ENCODE measurements around the gene HIVEP3. TPM values are rescaled to one million over a fixed set of nuclear protein-coding genes. Genes with fewer than 3 reads are reported as not detected.

HIVEP3 gene
- total RNA-seq, 2 donors from 2014 or later: 4.0 to 5.4 TPM

DNA sequence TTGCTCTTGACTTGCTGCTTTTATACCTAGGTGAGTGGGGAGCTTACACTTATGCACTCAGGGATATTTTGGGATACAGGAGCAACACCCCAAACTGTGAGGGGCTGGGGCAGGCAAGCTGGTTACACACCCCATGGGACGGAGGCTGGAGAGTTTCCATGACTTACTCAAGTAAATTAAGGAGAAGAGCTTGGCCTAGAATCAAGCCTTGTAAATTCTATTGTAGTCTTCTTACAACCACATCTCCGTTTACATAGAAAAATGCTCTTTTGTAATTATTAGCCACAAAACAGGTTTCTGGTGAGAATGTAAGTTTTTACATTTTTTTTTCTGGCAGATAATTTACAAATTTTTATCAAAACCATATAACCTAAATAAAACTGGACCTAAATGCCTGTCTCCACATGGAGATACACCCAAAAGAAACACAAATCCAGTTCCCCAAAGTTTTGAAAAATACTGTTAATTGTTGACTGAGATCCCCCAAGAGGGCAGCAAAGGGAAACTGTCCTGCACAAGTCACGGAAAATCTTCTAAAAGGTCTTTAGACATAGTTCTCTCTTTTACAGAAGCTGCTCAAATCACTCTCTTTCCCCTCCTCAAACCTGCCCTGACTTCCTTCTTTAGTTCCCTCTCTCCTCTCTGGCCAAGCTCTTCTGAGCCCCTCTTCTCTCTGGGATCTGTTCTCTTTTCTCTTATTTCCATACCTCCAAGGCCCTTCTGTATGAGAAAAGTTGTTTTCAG lies 134.0 kb downstream of the HIVEP3 start:
- no peak for ATAC-seq
- intact Hi-C loops (cut with DNase I, micrococcal nuclease): no loop called here
- DNase-seq: no peak

DNA sequence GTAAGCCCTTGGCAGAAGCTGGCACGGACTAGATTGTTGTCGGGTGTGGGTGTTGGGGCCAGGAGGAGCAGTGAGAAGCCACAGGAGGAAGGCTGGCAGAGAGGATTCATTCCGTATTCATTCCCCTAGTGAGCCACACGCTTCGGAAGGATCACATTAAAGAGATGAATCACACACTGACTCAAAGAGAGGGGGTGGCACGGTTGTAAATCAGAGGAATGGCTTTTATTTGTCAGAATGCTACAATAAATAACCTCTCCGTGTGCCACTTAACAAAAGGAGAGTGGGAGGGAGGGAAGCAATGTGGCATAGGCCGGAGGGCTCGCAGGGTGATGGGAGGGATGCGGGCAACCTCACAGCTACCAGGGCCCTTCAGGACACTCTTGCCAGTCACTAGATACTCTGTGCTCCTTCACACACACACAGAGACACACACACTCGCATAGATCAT lies 135.5 kb downstream of the HIVEP3 start:
- DNase-seq (no peak), ATAC-seq (no peak)
- intact Hi-C loops (cut with DNase I, micrococcal nuclease): no loop called here

DNA sequence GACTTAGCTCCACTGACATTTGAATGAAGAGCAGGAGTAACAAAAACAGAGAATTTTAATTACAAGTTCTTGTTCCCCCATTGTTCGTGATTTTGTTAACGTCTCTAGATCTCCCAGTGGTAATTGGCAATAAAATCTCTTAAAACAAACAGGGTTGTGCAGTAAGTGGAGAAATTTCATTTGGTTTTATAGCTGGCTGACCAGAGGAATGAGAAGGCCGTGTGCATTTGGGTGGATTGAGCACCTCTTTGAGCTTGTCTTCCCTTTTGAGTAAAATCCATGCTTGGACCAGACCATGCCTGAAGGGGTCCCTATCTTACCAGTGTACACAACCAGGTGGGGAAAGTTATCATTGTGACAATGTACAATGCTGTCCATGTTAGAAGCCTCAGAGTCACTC lies 137.8 kb downstream of the HIVEP3 start:
- ATAC-seq: no peak
- intact Hi-C loops (cut with DNase I, micrococcal nuclease): no loop called here

DNA sequence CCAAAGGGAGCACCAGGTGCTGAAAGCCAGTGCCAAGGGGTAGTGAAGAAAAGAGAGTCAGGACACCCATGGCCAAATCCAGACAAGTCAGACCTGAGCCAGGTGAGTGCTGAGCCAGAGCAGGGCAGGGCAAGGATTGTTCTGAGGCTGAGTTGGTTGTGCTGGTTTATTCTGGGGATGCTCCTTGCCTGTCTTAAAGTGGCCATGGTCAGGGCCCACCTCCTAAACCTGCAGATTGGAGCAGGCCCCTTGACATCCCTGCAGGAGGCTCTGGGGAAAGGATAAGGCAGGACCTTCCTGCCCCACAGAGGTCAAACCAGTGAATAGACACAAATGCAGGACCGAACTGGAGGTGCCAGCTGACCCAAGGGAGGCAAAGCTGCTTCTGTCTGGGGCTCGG lies 138.4 kb downstream of the HIVEP3 start:
- intact Hi-C loops (cut with DNase I, micrococcal nuclease): no loop called here
- ATAC-seq (no peak), DNase-seq (no peak)

More for the DNA sequence above, 137.8 kb downstream of the HIVEP3 start:
- no peak for DNase-seq

DNA sequence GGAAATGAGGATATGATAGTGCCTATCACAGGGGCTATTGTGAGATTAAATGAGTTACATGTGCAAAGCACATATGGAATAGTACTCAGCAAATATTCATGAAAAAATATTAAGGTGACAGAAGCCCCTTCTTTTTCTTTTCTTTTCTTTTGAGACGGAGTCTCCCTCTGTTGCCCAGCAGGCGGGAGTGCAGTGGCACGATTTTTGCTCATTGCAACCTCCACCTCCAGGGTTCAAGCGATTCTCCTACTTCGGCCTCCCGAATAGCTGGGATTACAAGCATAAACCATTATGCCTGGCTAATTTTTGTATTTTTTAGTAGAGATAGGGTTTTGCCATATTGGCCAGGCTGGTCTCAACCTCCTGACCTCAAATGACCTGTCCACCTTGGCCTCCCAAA lies 139.4 kb downstream of the HIVEP3 start:
- DNase-seq: no peak
- intact Hi-C loops (cut with DNase I, micrococcal nuclease): no loop called here
- no peak for ATAC-seq

DNA sequence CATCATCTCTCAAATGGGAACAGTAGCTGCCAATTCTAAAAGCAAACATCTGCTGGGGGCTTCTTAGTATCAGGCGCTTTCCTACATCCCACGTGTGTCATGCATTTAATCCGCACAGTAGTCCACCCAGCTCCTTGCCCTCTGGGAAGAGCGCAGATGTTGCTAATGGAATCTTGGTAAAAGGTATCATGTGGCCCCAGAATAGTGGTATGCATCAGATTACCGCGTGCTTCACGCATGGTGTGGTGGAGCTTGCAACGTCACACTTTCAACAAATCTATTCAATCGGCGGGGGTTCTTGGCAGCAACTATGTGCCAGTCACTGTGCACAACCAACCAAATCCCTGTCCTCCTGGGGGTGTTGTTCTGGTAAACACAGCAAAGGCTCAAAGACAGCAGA lies 141.0 kb downstream of the HIVEP3 start:
- ATAC-seq (no peak), DNase-seq (no peak)
- intact Hi-C loops (cut with DNase I, micrococcal nuclease): no loop called here

DNA sequence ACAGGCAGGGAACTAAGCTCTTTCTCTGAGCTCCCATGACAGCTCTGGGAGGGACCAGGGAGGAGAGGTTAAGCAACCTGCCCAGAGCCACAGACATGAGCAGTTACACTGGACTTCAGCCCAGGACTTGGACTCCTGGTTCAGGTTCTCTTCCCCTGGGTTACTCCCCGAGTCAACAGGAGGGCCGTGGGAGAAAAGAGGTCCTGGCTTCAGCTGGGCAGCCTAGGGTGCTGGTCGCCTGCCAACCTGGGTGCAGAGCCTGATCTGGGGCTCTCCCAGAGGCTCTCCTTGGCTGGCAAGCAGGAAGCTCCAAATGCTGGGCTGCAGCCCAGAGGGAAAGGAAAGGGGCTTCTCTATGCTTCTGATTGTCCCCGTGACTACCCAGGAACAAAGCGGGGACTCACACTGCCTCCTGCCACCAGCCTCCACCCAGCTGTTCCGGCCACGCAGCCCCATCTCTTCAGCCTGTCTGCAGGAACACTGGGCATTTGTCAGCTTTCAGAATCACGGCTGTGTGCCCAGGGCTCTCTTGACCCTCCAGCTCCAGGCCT lies 141.8 kb downstream of the HIVEP3 start:
- ATAC-seq (peak; percentile 30), DNase-seq (no peak)
- intact Hi-C loops (cut with DNase I, micrococcal nuclease): no loop called here

DNA sequence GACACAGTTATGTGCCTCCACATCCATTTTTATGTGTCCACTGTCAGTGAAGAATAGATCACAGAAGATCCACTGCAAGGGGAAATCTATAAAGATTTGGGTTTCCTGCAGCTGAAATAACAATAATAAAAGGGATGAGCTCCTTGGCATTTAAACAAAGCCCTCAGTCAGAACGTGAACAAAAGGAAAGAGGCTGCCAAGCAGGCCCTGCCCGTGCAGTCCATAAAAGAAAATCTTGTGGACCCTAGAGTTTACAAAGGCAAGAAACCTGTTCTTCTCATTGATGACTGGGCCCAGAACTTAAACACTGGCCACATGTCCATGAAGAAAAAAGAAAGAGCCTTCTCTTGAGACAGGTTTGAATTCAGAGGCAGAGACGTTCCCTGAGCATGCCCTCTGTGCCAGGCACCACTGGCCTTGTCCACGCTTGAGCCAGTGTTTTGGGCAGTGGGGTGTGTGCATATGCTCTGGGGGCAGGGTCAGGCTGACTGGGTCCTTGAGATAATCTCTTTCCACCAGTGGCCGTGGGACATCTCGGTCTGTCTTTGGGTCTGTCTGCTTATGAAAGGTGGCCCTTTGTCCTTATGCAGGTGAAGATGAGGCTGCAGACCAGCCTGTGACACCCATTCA lies 142.7 kb downstream of the HIVEP3 start:
- ATAC-seq (no peak), DNase-seq (no peak)
- intact Hi-C loops (cut with DNase I, micrococcal nuclease): no loop called here

DNA sequence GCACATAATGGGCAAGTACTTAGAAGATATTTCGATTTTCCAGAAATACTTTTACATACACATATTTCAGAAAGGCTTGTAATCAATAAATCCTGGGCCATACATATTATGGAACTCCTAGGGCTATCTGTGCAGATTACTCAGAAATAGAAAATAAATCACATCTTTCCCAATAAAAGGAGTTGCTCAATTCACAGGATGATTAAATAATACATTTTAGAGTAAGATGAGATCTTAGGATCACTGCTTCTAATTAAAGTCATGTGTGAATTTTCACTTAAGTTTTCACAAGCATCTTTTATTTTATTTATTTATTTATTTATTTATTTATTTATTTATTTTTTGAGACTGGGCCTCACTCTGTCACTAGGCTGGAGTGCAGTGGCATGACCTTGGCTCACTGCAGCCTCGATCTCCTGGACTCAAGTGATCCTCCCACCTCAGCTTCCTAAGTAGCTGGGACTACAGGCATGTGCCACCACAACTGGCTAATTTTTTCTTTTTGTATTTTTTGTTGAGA lies 144.2 kb downstream of the HIVEP3 start:
- DNase-seq (no peak), ATAC-seq (no peak)
- intact Hi-C loops (cut with DNase I, micrococcal nuclease): no loop called here

DNA sequence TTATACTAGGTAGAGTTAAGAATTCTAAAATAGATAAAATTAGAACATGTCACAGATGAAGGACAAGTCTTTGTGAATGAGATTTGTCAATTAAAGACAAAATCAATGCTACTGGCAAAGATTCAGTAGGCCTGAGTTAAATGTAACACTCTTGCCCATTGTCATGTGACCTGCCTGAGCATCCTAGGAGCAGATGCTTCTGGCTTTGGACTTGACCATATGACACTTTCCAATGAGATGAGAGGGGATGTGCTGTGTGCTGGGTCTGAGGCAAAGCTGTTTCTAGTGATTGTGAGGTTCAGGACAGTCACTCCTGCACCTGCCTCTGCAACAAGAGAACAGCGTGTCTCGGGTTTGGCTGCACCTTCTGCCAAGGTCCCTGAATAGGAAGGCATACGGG lies 144.9 kb downstream of the HIVEP3 start:
- no peak for DNase-seq
- no peak for ATAC-seq
- intact Hi-C loops (cut with DNase I, micrococcal nuclease): no loop called here

DNA sequence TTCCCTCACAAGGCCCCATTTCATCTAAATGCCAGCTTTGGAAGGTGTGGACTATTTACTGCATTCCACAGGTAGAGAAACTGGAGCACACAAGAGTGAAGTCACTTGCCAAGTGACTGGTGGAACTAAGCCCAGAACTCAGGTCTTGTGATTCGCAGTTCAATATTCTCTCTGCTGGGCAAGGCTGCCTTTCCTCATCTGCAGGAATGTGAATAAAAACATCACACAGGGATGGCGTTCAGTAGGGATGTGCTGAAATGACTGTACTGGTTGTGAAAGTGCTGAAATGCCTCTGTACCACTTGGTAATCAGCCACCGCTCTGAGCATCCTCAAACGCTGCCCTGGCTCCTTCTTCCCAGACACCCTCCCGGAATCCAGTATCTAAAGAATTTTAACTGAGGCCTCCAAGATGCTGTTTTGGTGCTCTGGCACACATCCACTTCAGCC lies 145.6 kb downstream of the HIVEP3 start:
- intact Hi-C loops (cut with DNase I, micrococcal nuclease): no loop called here
- no peak for ATAC-seq
- DNase-seq: no peak

DNA sequence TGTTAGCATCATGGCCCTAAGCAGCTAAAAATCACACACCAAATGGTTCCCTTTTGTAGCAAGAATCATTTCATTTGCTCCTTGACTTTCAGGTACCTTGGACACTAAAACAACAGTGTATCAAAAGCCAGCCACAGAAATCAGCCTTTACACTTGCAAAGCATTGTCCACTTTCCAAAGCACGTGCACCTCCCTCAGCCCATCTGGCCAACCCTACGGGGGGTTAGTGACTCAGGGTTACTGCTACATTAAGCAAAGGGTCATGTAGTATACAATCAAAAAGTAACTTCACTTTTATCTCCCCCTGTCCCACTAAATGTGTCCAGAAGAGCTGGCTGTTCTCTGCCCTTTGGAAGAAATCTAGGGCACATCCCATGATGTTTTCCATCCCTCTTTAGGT lies 149.7 kb downstream of the HIVEP3 start:
- no peak for DNase-seq
- ATAC-seq: no peak
- intact Hi-C loops (cut with DNase I, micrococcal nuclease): no loop called here

DNA sequence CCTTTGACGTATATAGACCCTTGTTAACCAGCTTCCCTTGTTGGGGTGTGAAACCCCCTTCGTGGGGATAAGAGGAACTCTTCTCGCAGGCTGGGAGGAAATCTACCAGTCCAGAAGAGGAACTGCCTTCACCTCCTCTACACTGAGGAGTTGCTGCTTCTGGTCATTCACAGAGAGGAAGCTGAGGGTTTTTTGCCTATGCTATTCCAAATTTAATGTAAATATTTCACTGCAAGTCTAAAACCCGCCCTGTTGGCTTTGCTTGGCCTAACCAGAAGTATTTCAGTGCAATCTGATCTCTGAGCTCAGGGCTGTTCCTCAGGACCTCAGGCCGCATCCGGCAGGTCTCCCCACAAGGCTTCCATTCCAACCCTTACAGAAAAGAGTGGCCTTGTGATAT lies 150.1 kb downstream of the HIVEP3 start:
- ATAC-seq (no peak), DNase-seq (no peak)
- intact Hi-C loops (cut with DNase I, micrococcal nuclease): no loop called here

DNA sequence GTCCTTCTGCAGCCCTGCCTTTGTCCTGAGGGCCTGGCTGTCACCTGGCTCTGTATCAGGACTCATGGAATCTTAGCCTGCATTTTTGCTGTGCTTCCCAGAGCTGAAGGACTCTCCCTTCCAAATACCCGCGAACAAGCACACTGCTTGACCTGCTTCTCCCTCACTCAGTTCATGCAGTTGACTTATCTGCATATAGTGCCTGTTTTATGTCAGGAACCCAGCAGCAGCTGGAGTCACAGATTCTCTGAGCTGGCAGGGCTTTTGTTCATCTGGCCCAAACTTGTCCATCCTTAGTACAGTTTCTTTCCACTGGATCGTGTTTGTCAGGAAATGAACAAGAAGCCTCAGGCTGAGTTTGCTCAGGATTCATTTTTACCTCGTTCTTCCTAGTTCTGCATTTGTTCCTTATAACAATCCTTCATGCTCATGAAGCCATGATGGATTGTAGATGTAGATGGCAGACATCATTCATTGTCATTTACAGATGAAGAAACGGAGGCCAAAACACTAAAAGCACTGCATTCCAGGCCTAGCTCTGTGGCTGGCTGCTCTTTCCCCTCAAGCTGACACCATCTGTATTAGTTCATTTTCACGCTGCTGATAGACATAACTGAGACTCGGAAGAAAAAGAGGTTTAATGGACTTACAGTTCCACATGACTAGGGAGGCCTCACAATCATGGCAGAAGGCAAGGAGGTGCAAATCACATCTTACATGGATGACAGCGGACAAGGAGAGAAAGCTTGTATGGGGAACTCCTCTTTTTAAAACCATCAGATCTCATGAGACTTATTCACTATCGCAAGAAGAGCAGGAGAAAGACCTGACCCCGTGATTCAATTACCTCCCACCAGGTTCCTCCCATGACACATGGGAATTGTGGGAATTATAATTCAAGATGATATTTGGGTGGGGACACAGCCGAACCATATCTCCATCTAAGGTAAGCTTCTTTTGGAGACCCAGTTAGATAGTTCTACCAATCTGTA lies 150.9 kb downstream of the HIVEP3 start:
- DNase-seq: no peak
- intact Hi-C loops (cut with DNase I, micrococcal nuclease): no loop called here
- ATAC-seq: no peak

DNA sequence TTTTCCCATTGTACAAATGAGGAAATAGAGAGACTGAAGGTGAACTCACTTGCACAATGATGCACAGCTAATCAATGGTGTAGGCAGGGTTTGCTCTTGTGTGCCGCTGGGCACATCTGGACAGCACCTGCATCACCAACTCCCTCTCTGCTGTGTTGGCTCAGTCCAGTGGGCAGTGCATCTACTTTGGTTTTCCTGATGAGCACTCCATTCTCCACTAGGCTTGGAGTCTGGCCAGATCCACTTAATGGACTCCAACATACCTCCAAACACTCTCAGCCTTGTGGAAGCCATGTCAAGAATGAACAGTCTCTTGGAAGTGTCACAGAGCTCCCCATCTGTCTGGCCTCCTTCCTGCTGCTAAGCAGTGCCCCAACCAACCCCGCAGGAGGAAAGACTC lies 152.2 kb downstream of the HIVEP3 start:
- intact Hi-C loops (cut with DNase I, micrococcal nuclease): no loop called here
- DNase-seq: no peak
- ATAC-seq: no peak

DNA sequence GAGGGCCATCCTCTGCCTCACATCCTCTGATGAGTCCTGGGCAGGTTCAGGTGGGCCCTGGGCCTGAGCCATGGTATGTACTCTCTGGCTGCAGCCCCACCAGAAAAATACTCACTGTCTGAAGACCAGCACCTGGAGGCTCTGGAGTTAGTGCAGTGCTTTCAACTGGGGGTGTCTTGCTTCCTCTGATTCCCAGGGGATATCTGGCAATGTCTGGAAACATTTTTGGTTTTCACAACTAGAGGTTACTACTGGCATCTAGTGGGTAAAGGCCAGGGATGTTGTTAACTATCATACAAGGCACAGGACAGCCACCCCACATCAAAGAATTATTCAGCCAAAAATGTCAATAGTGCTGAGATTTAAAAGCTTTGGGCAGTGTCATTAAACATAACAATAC lies 152.7 kb downstream of the HIVEP3 start:
- ATAC-seq: no peak
- intact Hi-C loops (cut with DNase I, micrococcal nuclease): no loop called here
- DNase-seq: no peak

DNA sequence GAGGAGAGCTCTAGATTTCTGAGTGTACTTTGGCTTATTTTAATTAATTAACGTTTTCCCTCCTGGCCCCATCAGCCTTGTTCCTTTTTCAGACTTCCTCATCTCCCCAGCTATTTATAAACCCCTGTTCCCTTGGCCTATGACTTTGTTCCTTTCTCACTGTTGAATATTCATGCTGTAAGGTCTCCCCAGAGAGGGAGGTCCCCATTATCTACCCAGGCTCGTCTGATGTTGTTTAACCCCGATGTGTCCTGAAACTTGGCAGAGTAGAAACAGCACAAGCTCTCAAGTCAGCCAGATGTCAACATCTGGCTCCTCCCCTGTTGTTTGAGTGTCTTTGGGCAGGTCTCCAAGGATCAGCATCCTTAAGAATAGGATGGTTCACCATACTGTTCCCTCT lies 153.6 kb downstream of the HIVEP3 start:
- DNase-seq (no peak), ATAC-seq (no peak)
- intact Hi-C loops (cut with DNase I, micrococcal nuclease): no loop called here

DNA sequence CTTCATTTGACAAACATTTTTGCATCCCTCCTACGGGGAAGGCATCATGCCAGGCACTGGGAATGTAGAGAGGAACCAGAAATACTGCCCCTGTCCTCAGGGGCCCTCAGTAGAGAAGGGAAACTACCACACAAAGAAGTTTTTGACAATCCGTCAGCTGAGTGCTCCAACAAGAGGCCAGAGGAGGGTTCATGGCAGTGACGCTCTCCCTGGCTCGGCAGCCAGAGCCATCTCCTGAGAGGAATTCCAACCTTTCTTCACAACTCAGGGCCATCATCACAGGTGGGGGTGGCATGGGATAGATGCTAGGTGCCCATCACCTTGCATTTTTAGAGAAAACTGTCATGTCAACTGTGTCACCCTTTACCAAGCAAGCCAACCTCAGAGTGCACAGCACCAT lies 154.1 kb downstream of the HIVEP3 start:
- DNase-seq (no peak), ATAC-seq (no peak)
- intact Hi-C loops (cut with DNase I, micrococcal nuclease): no loop called here

DNA sequence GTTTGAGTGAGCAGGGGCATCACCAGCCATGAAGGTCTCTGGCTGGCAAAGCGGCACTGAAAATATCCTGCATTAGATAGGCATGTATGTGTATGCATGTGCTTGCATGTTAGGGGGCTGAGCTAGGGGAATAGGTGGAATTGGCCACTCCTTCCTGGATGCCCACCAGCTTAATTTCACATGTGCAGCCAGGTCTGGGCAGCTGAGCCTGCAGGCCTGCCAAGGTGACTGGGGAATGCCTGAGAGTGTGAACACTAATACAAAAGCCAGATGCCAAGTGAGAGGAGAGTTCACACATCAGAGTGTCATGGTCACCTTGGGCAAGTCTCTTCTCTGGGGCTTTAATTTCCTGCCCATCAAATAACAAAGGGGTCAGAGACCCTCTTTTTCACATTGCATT lies 155.9 kb downstream of the HIVEP3 start:
- no peak for ATAC-seq
- intact Hi-C loops (cut with DNase I, micrococcal nuclease): no loop called here
- DNase-seq: no peak
